Measurements from ENCODE around the gene PRRX2. TPM values are rescaled to one million over a fixed set of nuclear protein-coding genes. Genes with fewer than 3 reads are reported as not detected.

The PRRX2 gene
- total RNA-seq, 2 donors from 2014 or later = 1.0 TPM; not detected in 1

DNA sequence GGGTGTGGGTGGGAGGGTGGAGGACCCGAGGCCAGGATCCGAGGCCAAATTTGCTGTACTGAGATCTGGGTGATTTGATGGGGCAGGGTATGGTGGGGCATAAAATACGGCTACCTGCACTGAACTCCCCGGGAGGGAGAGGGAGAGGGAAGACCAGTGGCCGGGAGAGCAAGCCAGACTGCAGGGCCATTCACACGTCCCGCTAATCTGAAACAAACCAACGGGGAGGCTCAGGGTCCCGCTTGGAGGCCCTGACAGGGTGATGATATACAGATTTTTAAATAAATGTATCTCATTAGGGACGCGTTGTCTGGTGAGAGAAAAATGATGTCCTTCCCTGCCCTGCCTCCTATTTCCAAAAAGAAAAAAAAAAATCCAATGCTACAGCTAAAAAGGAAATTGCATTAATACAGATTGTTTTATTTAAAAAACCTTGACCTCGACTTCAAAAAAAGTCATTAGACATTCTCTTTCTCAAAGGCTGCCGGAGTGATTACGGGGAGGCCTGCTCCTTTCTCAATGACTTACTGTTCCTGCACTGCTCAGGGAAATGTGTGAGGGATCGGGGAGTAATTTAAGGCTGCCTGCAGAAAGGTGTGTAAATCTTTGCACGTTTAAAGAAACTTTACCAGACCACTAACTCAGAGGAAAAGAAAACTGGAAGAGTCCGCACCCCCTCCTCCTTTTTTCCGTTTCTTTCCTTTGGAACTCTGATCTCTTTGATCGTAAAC lies 11.5 kb upstream of the PRRX2 start:
- peak overlapping the region in 2 of 4 donors; percentile 17 to 25 for H3K27ac ChIP-seq
- H3K4me1 ChIP-seq = peaks cover 3% of the 10 kb centered on the region
- DNase-seq (no peak), ATAC-seq (peak; percentile 12)
- no peaks in the 10 kb centered on the region for H3K9me3 ChIP-seq
- H3K27me3 ChIP-seq = no peaks in the 10 kb centered on the region
- whole genome bisulfite sequencing, 2 donors = 38 to 50% methylated on average over 19 of the region's 19 CpGs
- H3K36me3 ChIP-seq (replicated peaks in 1 of 2; ENCODE audit: insufficient read depth in 1 of 2, low read depth in 2 of 2) = no peaks in the 10 kb centered on the region
- intact Hi-C loops (cut with DNase I) = loop anchor here (10.0 kb wide), 1 partner anchor 121 kb away; no protein-coding TSS in a partner anchor
- no peak for TF ChIP-seq CTCF (IDR thresholded peaks at IDR 0.05)
- no peak for TF ChIP-seq POLR2A (IDR thresholded peaks at IDR 0.05)
- H3K4me3 ChIP-seq = no peak overlapping the region

- TF ChIP-seq POLR2A (IDR thresholded peaks at IDR 0.05) (no peak), CTCF (IDR thresholded peaks at IDR 0.05) (no peak)
- H3K9me3 ChIP-seq = no peaks in the 10 kb centered on the region
- H3K4me1 ChIP-seq = peaks cover 3% of the 10 kb centered on the region
- peak; percentile 27 for ATAC-seq
- 31 to 42% methylated on average over 20 of the region's 20 CpGs for WGBS, 2 donors
- DNase-seq = no peak
- peak overlapping the region in 2 of 4 donors; percentile 17 to 25 for H3K27ac ChIP-seq
- H3K36me3 ChIP-seq (replicated peaks in 1 of 2; ENCODE audit: insufficient read depth in 1 of 2, low read depth in 2 of 2) = no peaks in the 10 kb centered on the region
- H3K27me3 ChIP-seq = no peaks in the 10 kb centered on the region
- intact Hi-C loops (cut with DNase I) = loop anchor here (10.0 kb wide), 1 partner anchor 120 kb away; no protein-coding TSS in a partner anchor
- no peak overlapping the region for H3K4me3 ChIP-seq
Observed at GRCh38 chr9:129654554-129655040, 10.8 kb upstream of the PRRX2 start.

GRCh38 chr9:129655154-129655553 lies 10.3 kb upstream of the PRRX2 start:
- Histone ChIP-seq H3K9me3 (no peaks in the 10 kb centered on the region), H3K4me3 (no peak overlapping the region), H3K27me3 (no peaks in the 10 kb centered on the region), H3K36me3 (replicated peaks in 1 of 2; ENCODE audit: insufficient read depth in 1 of 2, low read depth in 2 of 2) (no peaks in the 10 kb centered on the region), H3K27ac (no peak overlapping the region), H3K4me1 (peaks cover 3% of the 10 kb centered on the region)
- whole genome bisulfite sequencing, 2 donors = 84 to 91% methylated on average over 5 to 7 of the region's 7 CpGs
- no peak for TF ChIP-seq POLR2A (IDR thresholded peaks at IDR 0.05)
- no peak for TF ChIP-seq CTCF (IDR thresholded peaks at IDR 0.05)
- intact Hi-C loops (cut with DNase I) = loop anchor here (10.0 kb wide), 1 partner anchor 120 kb away; no protein-coding TSS in a partner anchor
- ATAC-seq (no peak), DNase-seq (no peak)

GRCh38 chr9:129655696-129656095 lies 9.8 kb upstream of the PRRX2 start:
- DNase-seq (no peak), ATAC-seq (no peak)
- Histone ChIP-seq H3K27me3 (no peaks in the 10 kb centered on the region), H3K4me3 (no peak overlapping the region), H3K9me3 (no peaks in the 10 kb centered on the region), H3K4me1 (peaks cover 3% of the 10 kb centered on the region), H3K36me3 (replicated peaks in 1 of 2; ENCODE audit: insufficient read depth in 1 of 2, low read depth in 2 of 2) (no peaks in the 10 kb centered on the region), H3K27ac (no peak overlapping the region)
- intact Hi-C loops (cut with DNase I) = loop anchor here (10.0 kb wide), 1 partner anchor 119 kb away; no protein-coding TSS in a partner anchor
- TF ChIP-seq POLR2A (IDR thresholded peaks at IDR 0.05) = no peak
- no peak for TF ChIP-seq CTCF (IDR thresholded peaks at IDR 0.05)
- WGBS, 2 donors = 77 to 79% methylated on average over 5 to 7 of the region's 7 CpGs
